ENCODE results near the gene UQCC3.
"Not testable (repeated sequence)": the region's sequence is repeated elsewhere in the genome, so short reads cannot be mapped to it uniquely, and the experiment has no call there.

Gene UQCC3

GRCh38 chr11:62677156-62677555 is 5.7 kb downstream of the UQCC3 start:
- Mint-ChIP-seq H3K27me3 (no peaks in the 10 kb centered on the region), H3K36me3 (ENCODE audit: low read depth) (peaks cover 63% of the 10 kb centered on the region), H3K4me1 (ENCODE audit: low read depth) (peaks cover 57% of the 10 kb centered on the region), H3K27ac (peak overlapping the region; percentile 95), H3K4me3 (peak overlapping the region; percentile 92), H3K9me3 (no peaks in the 10 kb centered on the region)
- DNase-seq = no peak

- H3K4me1 Mint-ChIP-seq (ENCODE audit: low read depth) = peaks cover 52% of the 10 kb centered on the region
- peak overlapping the region; percentile 95 for H3K27ac Mint-ChIP-seq
- no peaks in the 10 kb centered on the region for H3K9me3 Mint-ChIP-seq
- no peak for DNase-seq
- H3K4me3 Mint-ChIP-seq = peak overlapping the region; percentile 92
- no peaks in the 10 kb centered on the region for H3K27me3 Mint-ChIP-seq
- peaks cover 57% of the 10 kb centered on the region for H3K36me3 Mint-ChIP-seq (ENCODE audit: low read depth)
Measured at GRCh38 chr11:62677714-62678113, 6.2 kb downstream of the UQCC3 start.

- Mint-ChIP-seq H3K9me3 (no peaks in the 10 kb centered on the region), H3K36me3 (ENCODE audit: low read depth) (peaks cover 50% of the 10 kb centered on the region), H3K27ac (peak overlapping the region; percentile 95), H3K4me1 (ENCODE audit: low read depth) (peaks cover 45% of the 10 kb centered on the region), H3K4me3 (peak overlapping the region; percentile 92), H3K27me3 (no peaks in the 10 kb centered on the region)
- no peak for DNase-seq
Measured at GRCh38 chr11:62678433-62678769, 6.9 kb downstream of the UQCC3 start.

GRCh38 chr11:62678770-62679696 is 7.6 kb downstream of the UQCC3 start, which contains the start of gene UBXN1:
TSS of gene UBXN1 (minus strand) at chr11:62679073. CDS start at chr11:62678923, 150 bp downstream.
- Mint-ChIP-seq H3K4me1 (ENCODE audit: low read depth) (peaks cover 40% of the 10 kb centered on the region), H3K4me3 (peak within 1 kb of the TSS; percentile 92), H3K27me3 (no peaks in the 10 kb centered on the region), H3K9me3 (no peaks in the 10 kb centered on the region), H3K36me3 (ENCODE audit: low read depth) (peaks cover 44% of the 10 kb centered on the region), H3K27ac (peak within 1 kb of the TSS; percentile 95)
- DNase-seq = peak; percentile 89

GRCh38 chr11:62680825-62681240 is 9.4 kb downstream of the UQCC3 start:
- no peak for DNase-seq
- Mint-ChIP-seq H3K27ac (peak overlapping the region; percentile 70), H3K9me3 (no peaks in the 10 kb centered on the region), H3K4me3 (no peak overlapping the region), H3K4me1 (ENCODE audit: low read depth) (peaks cover 35% of the 10 kb centered on the region), H3K36me3 (ENCODE audit: low read depth) (peaks cover 32% of the 10 kb centered on the region), H3K27me3 (no peaks in the 10 kb centered on the region)

- peaks cover 15% of the 10 kb centered on the region for H3K36me3 Mint-ChIP-seq (ENCODE audit: low read depth)
- H3K27ac Mint-ChIP-seq = no peak overlapping the region
- peaks cover 22% of the 10 kb centered on the region for H3K4me1 Mint-ChIP-seq (ENCODE audit: low read depth)
- peaks cover 6% of the 10 kb centered on the region for H3K27me3 Mint-ChIP-seq
- no peak for DNase-seq
- H3K4me3 Mint-ChIP-seq = no peak overlapping the region
- H3K9me3 Mint-ChIP-seq = no peaks in the 10 kb centered on the region
Measured at GRCh38 chr11:62682518-62682917, 11.0 kb downstream of the UQCC3 start.

DNA sequence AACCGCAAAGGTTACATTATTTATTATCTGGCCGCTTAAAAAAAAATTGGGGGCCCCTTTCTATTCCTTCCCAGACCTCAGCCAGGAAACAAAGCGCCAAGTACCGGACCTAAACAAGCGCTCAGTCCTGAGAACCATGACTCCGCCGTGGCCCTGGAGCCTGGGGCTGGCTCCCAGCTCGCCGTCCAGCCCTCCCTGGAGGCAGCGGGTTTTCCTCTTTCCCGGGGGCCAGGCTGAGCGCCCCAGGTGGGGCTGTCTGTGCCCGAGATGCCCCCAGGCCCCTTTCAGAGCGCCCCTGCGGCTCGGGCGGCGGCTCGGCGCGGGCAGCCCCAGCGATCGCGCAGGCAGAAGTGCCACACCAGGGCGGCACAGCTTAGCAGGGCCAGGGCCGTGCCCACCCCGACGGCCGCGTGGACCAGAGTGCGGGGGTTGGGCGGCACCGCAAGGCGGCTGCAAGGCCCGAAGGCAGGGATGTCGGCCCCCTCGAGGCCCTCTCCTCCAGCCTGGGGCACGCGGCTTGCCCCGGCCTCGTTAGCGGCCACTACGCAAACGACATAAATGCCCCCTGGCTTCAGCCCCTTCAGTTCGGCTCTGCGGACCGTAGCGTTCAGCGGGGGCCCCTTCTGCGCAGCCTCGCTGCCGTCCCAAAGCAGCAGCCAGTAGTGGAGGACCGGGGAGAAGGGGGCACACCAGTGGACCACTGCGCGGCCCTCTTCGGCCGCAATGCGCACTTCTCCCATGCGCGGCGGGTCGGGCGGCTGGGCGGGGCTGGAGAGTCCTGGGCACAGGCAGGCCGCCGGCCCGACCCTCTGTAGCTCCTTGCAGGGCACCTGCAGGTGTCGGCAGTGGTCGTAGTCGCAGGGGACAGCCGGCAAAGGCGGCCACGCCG is 16.3 kb downstream of the UQCC3 start:
- Mint-ChIP-seq H3K36me3 (ENCODE audit: low read depth) (peaks cover 30% of the 10 kb centered on the region), H3K27ac (no peak overlapping the region), H3K4me1 (ENCODE audit: low read depth) (no peaks in the 10 kb centered on the region), H3K27me3 (peaks cover 11% of the 10 kb centered on the region), H3K4me3 (no peak overlapping the region), H3K9me3 (no peaks in the 10 kb centered on the region)
- DNase-seq = no peak

- Mint-ChIP-seq H3K4me3 (no peak overlapping the region), H3K27me3 (peaks cover 11% of the 10 kb centered on the region), H3K9me3 (no peaks in the 10 kb centered on the region), H3K27ac (no peak overlapping the region), H3K4me1 (ENCODE audit: low read depth) (no peaks in the 10 kb centered on the region), H3K36me3 (ENCODE audit: low read depth) (peaks cover 37% of the 10 kb centered on the region)
- no peak for DNase-seq
Measured at GRCh38 chr11:62688491-62688890, 17.0 kb downstream of the UQCC3 start.

DNA sequence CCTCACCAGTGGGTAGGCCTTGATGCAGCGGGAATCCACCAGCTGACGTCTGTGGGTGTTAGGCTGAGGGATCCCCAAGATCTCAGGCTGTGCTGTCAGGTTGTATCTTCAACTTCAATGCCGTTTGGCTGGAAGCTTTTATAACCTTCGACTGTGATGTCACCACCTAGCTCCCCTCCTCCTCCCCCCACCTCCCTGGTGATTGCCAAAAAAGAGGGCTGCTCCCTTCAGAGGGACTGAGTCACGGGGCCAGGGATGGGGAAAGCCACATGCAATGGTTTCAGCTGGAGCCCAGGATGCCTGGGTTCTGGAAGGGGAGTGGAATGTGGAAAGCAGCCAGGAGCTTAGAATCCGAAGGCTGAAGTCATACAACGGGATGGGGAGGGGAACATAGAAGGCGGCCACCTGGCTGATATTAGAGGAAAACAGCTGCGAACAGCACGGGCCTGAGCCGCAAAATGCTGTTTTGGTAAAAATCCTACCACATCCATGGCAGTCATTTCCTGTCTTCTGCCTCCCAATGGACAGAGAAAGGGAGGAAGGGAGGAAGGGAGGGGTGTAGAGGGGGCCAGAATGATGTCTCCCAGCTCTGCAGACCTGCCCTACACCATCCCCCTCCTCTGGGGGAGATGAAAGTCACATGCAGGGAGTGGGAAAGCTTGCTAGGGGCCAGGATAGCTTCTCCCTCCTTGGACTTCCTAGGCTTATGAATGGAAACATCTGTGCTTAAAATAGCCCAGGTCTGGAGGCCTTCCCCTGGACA is 18.1 kb downstream of the UQCC3 start, which contains the start of gene LRRN4CL:
TSS of gene LRRN4CL (minus strand) at position 110 of the 763 bp plus-strand sequence. CDS start 1,022 bp downstream, outside the sequence.
- Mint-ChIP-seq H3K27ac (no peak within 1 kb of the TSS), H3K4me1 (ENCODE audit: low read depth) (peaks cover under 1% of the 10 kb centered on the region), H3K27me3 (peaks cover 11% of the 10 kb centered on the region), H3K9me3 (no peaks in the 10 kb centered on the region), H3K4me3 (no peak within 1 kb of the TSS), H3K36me3 (ENCODE audit: low read depth) (peaks cover 45% of the 10 kb centered on the region)
- no peak for DNase-seq

DNA sequence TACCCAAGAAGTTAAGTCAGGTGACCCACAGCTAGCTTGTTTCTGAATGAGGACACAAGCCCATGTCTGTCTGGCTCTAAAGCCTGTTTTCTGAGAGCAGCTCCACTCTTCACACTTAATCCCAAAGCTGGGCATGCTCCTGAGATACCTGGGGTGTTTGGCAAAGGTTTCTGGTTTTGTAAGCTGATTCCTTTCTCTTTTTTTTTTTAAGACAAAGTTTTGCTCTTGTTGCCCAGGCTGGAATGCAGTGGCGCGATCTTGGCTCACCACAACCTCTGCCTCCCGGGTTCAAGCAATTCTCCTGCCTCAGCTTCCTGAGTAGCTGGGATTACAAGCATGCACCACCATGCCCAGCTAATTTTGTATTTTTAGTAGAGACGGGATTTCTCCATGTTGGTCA is 22.2 kb downstream of the UQCC3 start:
- peaks cover 55% of the 10 kb centered on the region for H3K36me3 Mint-ChIP-seq (ENCODE audit: low read depth)
- DNase-seq; H3K9me3 Mint-ChIP-seq; H3K4me3 Mint-ChIP-seq; H3K27ac Mint-ChIP-seq; H3K4me1 Mint-ChIP-seq (ENCODE audit: low read depth); H3K27me3 Mint-ChIP-seq: not testable (repeated sequence)

DNA sequence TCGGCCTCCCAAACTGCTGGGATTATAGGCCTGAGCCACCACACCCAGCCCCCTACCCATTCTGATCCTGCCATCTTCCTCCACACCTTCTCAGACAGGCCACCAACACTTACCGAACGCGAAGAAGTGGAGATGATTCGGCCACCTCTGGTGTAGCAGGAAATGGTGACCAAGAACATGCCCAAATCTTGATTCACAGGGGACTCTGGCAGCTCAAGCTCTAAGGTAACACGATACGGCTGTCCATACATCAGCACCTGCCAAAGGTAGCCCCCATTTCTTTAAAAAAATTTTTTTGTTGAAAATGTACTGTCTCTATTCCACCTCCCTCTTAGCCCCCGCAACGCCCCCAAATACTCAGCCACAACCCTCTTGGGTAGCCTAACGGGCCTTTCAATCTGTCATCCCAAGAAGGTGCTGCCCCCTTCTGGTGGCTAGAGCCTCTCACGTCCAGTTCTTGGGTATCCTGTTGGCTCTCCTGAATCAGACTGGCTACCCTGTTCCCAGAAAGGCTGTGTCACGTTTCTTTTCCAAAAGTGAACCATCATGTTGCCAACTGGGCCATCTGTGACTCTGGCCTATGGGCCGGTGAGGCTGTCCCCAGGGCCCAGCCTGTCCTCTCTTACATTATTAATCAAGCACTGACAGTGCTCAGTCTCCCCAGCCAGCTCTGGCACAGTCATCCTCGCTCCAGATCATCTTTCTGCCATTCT is 23.1 kb downstream of the UQCC3 start:
- peak; percentile 80 for DNase-seq
- peaks cover 6% of the 10 kb centered on the region for H3K4me1 Mint-ChIP-seq (ENCODE audit: low read depth)
- no peak overlapping the region for H3K4me3 Mint-ChIP-seq
- H3K9me3 Mint-ChIP-seq = no peaks in the 10 kb centered on the region
- peaks cover 55% of the 10 kb centered on the region for H3K36me3 Mint-ChIP-seq (ENCODE audit: low read depth)
- no peak overlapping the region for H3K27ac Mint-ChIP-seq
- no peaks in the 10 kb centered on the region for H3K27me3 Mint-ChIP-seq

DNA sequence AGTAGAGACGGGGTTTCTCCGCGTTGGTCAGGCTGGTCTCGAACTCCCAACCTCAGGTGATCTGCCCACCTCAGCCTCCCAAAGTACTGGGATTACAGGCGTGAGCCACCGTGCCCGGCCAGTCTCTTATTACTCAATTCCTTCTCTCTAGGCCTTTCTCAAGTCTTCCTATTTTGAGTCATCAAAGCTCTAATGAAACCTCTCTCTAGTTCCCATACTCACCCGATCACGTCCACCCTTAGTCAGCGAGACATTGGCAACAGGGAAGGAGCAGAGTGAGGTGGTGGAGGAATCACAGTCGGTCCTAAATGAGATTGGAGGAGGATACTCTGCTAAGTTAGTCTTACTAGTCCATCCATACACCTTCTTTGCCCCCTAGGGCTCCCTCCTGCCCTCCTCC is 30.8 kb downstream of the UQCC3 start:
- Mint-ChIP-seq H3K36me3 (ENCODE audit: low read depth) (peaks cover 58% of the 10 kb centered on the region), H3K27me3 (no peaks in the 10 kb centered on the region), H3K4me3 (no peak overlapping the region), H3K27ac (peak overlapping the region; percentile 27), H3K9me3 (no peaks in the 10 kb centered on the region), H3K4me1 (ENCODE audit: low read depth) (peaks cover 27% of the 10 kb centered on the region)
- no peak for DNase-seq

GRCh38 chr11:62703921-62704320 is 32.4 kb downstream of the UQCC3 start:
- not testable (repeated sequence) for H3K4me3 Mint-ChIP-seq, H3K27me3 Mint-ChIP-seq, DNase-seq, H3K9me3 Mint-ChIP-seq, H3K27ac Mint-ChIP-seq
- peaks cover 43% of the 10 kb centered on the region for H3K4me1 Mint-ChIP-seq (ENCODE audit: low read depth)
- peaks cover 69% of the 10 kb centered on the region for H3K36me3 Mint-ChIP-seq (ENCODE audit: low read depth)

Measured in activated T-cell treated with anti-CD3 and anti-CD28 coated beads, Interleukin-2, amount 50 U/mL, for 24 hours (primary cell).